Activated CD4-positive, alpha-beta T cell treated with anti-CD3 and anti-CD28 coated beads, Interleukin-10, Interleukin-2, amounts not matched to agents 100 ng/mL and 50 ng/mL, durations not matched to agents 16 hours and 8 hours (primary cell): ENCODE data around the gene NID1.

Experiments
- DNase-seq: peaks from one replicate; pipeline ENCODE4 v3.0.0-alpha.2; 2020

The NID1 gene

GRCh38 chr1:235953801-235954200 lies 111.1 kb downstream of the NID1 start:
- DNase-seq, result no peak

GRCh38 chr1:235952950-235953615 lies 111.8 kb downstream of the NID1 start:
- peak; percentile 70 for DNase-seq

GRCh38 chr1:235951661-235952060 lies 113.2 kb downstream of the NID1 start:
- no peak for DNase-seq

GRCh38 chr1:235950318-235950717 lies 114.6 kb downstream of the NID1 start:
- DNase-seq, result no peak

- DNase-seq, result no peak
Measured at GRCh38 chr1:235948774-235949427, 116.0 kb downstream of the NID1 start.

GRCh38 chr1:235947989-235948388 lies 116.9 kb downstream of the NID1 start:
- no peak for DNase-seq

- peak; percentile 13 for DNase-seq
Measured at GRCh38 chr1:235946571-235946981, 118.3 kb downstream of the NID1 start.

GRCh38 chr1:235945775-235946570 lies 118.9 kb downstream of the NID1 start:
- no peak for DNase-seq

- DNase-seq, result no peak
Measured at GRCh38 chr1:235943581-235944114, 121.2 kb downstream of the NID1 start.

GRCh38 chr1:235942979-235943575 lies 121.8 kb downstream of the NID1 start:
- DNase-seq, result no peak

GRCh38 chr1:235942625-235942934 lies 122.3 kb downstream of the NID1 start:
- no peak for DNase-seq

- no peak for DNase-seq
Measured at GRCh38 chr1:235941876-235942624, 122.8 kb downstream of the NID1 start.

- no peak for DNase-seq
Measured at GRCh38 chr1:235940285-235940684, 124.6 kb downstream of the NID1 start.

GRCh38 chr1:235939480-235939775 lies 125.5 kb downstream of the NID1 start:
- no peak for DNase-seq

GRCh38 chr1:235938709-235939479 lies 126.0 kb downstream of the NID1 start:
- peak; percentile 41 for DNase-seq

- no peak for DNase-seq
Measured at GRCh38 chr1:235937123-235937522, 127.8 kb downstream of the NID1 start.

GRCh38 chr1:235935235-235936225 lies 129.4 kb downstream of the NID1 start:
- DNase-seq, result no peak

GRCh38 chr1:235933766-235934116 lies 131.1 kb downstream of the NID1 start:
- no peak for DNase-seq

- no peak for DNase-seq
Measured at GRCh38 chr1:235933017-235933765, 131.7 kb downstream of the NID1 start.

GRCh38 chr1:235932090-235932510 lies 132.8 kb downstream of the NID1 start:
- DNase-seq, result no peak
